ENCODE measurements around the gene ZBTB32.

ZBTB32 gene

DNA sequence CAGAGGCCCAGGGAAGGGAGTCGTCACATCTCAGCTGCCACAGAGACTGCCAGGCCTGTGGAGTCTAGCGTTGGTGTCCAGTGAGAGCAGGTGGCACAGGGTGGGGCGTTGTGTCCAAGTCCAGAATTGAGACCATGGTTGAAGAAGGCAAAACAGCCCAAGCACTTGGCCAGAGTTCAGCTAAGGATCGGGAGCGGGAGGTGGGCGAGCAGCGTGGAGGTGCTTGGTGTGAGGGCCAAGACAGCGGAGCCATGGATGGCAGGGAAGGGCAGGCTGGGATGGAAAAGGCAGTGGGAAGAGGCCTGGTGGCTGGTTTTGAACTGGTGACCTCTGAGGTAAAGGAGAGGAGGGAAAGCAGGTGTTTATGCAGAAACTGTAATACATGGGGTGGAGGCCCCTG lies 29.9 kb downstream of the ZBTB32 start:
- no peak for DNase-seq (ENCODE audit: extremely low read depth in 1 of 2, low read depth in 1 of 2)

DNA sequence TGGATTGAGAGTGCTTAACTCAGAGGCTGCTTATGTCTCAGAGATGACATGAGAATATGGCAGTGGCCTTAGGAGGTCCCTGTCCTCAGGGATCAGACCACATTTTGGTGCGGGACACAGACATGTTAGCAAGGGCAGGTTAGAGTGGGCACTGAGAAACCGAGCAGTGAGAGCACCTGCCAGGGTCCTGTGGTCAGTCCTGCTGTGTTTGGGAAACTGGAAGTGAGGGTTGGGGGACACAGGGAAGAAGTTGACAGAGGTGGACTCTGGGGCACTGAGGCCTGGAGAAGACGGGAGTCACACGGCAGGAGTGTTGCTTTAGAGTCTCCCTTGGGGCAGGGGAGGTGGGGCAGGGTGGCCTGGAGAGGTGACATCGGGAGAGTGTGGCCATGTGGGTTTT lies 30.5 kb downstream of the ZBTB32 start:
- no peak for DNase-seq (ENCODE audit: extremely low read depth in 1 of 2, low read depth in 1 of 2)

DNA sequence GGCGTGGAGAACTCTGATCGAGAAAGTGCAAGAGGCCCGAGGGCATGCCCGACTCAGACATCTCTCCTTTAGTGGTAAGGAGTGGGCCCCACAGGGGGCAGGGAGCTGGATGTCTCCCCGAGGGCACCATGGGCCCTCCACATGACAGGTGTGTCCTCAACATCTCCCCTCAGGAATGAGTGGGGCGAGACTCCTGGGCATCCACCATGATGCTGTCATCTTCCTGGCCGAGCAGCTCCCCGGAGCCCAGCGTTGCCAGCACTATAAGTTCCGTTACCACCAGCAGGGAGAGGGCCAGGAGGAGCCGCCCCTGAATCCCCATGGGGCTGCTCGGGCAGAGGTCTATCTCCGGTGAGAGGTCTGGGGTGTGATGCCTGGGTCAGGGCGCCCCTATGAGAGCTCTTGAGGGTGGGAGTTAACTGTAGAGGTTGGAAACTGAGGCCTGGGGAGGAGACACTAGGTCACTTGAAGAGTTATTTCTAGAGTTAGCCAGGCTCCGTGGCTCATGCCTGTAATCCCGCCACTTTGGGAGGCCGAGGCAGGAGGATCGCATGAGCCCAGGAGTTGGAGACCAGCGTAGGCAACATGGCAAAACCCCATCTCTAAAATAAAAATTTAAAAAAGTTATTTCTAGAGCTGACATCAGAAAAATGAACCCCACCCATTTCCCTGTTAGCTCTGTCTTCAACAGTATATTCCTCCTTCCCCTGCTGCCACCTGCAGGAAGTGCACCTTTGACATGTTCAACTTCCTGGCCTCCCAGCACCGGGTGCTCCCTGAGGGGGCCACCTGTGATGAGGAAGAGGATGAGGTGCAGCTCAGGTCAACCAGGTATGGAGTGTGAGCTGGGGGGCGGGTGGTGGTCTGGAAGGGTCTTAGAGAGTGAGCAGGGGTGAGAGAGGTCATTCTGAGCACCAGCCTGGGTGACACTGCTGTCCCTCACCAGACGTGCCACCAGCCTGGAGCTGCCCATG lies 32.8 kb downstream of the ZBTB32 start:
- DNase-seq (ENCODE audit: extremely low read depth in 1 of 2, low read depth in 1 of 2), result no peak

DNA sequence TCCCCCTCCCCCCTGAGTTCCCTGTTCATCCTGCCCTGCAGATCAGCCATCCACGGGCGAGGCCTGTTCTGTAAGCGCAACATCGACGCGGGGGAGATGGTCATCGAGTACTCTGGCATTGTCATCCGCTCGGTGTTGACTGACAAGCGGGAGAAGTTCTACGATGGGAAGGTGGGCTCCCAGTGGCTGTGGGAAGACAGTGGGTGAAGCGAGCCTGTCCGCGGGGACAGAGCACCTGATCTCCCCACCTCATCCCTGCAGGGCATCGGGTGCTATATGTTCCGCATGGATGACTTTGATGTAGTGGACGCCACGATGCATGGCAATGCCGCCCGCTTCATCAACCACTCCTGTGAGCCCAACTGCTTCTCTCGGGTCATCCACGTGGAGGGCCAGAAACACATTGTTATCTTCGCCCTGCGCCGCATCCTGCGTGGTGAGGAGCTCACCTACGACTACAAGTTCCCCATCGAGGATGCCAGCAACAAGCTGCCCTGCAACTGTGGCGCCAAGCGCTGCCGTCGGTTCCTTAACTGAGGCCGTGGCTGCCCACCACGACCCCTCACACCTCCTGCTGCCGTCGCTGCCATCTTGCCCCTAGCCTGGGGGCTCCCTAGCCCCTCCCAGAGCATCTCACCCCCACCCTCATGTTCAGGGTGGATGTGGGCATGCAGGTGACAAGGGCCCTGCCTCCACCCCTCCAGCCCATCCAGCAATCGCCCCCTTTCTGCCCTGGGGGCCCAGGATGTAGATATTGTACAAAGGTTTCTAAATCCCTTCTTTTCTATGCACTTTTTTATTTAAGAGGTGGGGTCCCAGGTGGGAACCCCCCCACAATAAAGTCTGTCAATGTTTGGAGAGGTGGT lies 33.9 kb downstream of the ZBTB32 start:
- no peak for DNase-seq (ENCODE audit: extremely low read depth in 1 of 2, low read depth in 1 of 2)

DNA sequence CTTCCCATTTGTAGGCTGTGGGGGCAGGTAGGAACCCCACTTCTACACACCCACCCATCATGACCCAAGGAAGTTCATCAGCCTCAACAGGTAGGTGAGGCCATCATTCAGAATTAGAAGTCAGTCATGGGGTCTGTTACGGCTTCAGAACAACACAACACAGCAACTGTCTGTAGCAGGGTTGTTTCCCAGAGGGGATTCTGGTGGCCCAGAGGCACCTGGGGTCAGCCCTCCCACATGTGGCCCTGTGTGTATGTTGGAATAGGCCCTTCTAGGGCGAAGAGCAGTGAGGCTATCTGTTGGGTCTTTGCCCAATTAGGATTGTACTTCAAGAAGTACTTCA lies 34.5 kb downstream of the ZBTB32 start:
- no peak for DNase-seq (ENCODE audit: extremely low read depth in 1 of 2, low read depth in 1 of 2)

DNA sequence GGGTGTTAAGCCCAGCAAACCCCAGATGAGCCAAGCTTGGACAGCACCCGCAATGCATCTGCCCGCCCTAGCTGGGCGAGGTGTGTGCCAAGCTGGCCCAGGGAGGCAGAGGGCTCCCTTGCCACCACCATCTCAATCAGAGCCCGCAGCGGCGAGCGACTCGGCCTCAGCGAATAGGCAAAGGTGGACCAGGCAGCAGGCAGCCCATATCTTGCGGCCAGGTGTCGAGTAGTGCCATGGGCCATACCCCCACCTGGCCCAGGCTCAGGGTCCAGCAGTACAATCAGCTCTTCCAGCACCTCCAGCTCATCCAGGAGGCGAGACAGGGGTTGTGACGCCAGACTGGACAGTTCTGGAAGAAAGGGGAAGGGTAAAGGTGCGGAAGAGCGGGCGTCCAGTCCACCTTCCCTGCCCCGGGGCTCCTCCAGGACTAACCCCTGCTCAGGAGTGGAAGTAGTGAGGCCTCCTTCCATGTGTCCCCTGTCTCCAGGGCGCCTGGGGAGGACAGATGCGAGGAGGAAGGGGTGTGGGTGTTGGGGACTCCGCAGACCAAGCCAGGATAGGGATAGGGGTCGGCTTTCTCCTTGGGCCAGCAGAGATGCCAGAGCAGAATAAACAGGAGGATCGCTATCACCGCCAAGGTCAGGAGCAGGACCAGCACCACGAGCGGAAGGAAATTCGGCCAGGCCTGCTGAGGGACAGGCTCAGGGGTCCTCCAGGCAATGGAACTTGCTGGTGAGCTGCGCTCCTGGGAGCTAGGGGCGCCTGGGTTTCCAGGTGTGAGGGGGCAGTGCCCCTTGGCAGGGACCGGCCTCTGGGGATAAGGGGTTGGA lies 35.1 kb downstream of the ZBTB32 start:
- no peak for DNase-seq (ENCODE audit: extremely low read depth in 1 of 2, low read depth in 1 of 2)

DNA sequence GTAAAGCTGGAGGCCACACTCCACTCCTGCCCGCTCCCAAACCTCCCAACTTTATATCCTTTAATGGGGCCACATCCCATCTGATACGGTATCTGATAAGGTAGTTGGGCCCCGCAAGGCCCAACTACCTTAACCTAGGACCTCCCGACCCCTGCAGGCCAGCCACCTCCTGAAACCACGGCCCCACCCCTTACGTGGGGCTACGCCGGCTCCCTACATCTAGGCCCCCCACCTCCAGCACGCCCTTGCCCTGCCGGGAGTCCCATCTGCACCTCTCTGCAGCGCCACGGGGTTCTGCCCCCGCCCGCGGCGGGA lies 35.7 kb downstream of the ZBTB32 start:
- DNase-seq (ENCODE audit: extremely low read depth in 1 of 2, low read depth in 1 of 2), result peak in 1 of 2 donors; percentile 41

DNA sequence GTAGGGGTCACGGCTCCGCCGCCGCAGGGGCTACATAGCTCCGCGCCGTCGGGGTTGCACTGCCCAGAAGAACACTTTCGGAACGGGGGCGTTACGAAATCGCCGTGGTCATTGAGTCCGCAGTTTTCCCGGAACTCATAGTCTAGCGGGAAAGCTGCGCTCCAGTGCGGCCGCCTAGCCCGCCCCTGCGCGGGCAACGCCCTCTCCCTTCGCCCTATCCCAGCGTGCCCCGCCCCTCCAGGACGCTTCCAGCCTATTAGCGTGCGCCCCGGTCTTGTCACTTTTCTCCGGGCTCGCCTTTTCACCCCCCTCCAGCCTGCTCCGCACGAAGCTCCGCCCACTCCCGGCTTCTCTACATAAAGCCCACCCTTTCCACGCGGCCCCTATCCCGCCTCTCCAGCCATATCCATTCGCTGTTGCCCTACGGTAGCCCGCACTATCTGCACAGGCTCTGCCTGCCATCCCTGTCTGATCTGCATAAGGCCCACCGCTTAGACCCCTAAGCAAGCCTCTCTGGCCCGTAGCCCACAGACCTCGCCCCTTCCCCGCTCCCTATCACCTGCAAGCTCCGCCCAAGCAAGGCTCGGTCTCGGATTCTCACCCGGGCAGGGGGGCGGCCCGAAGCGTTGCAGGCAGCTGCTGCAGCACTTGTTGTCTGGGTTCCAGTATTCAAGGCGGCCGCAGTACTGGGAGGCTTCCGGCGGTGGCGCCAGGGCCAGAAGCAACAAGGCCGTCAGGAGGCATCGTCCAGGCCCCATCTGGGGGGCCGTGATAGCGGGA lies 36.3 kb downstream of the ZBTB32 start:
- peak; percentile 95 to 98 for DNase-seq (ENCODE audit: extremely low read depth in 1 of 2, low read depth in 1 of 2)

DNA sequence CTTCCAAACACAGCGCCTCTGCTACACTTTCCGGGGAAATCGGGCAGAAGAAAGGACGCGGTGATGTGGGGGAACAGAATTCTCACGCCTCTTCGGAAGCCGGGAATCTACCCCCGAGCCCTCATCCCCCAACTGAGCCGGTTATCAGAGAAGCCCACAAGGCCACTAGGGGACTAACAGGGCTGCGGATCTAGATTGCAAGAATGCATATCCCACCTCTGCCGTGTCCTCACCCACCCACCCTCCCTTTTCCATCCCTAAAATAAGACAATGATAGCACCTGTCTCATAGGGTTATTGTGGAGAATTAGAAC lies 36.8 kb downstream of the ZBTB32 start:
- DNase-seq (ENCODE audit: extremely low read depth in 1 of 2, low read depth in 1 of 2), result no peak

DNA sequence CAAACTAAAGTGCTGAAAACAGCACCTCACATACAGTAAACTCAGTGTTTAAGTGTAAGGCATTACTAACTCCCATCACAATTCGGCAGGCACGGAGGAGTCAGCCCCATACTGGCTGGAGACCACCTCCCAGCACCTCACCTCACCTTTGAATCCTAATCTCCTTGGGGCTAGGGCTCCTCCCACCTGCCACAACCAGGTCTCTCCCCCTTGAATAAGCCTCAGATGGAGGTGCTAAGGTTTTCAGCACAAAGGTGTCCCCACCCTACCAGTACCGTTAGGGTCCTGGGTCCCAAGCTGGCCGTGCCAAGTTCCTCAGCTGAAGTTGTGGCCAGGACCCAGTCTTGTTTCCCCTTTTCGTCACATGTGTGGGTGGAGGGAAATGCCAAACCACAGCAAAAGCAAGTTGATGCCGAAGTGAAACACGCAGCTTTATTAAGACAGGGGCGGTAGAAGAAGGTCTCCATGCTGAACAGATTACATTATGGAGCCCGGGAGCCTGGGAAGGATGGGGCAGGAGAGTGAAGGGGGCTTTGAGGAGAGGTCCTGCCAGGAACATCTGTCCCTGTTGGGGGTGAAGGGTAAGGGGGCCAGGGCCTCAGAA lies 37.9 kb downstream of the ZBTB32 start, which contains the start of gene IGFLR1:
IGFLR1 (minus strand) TSS at position 332 of the 604 bp plus-strand sequence. CDS start 1,272 bp downstream, outside the sequence.
- peak; percentile 57 to 77 for DNase-seq (ENCODE audit: extremely low read depth in 1 of 2, low read depth in 1 of 2)

DNA sequence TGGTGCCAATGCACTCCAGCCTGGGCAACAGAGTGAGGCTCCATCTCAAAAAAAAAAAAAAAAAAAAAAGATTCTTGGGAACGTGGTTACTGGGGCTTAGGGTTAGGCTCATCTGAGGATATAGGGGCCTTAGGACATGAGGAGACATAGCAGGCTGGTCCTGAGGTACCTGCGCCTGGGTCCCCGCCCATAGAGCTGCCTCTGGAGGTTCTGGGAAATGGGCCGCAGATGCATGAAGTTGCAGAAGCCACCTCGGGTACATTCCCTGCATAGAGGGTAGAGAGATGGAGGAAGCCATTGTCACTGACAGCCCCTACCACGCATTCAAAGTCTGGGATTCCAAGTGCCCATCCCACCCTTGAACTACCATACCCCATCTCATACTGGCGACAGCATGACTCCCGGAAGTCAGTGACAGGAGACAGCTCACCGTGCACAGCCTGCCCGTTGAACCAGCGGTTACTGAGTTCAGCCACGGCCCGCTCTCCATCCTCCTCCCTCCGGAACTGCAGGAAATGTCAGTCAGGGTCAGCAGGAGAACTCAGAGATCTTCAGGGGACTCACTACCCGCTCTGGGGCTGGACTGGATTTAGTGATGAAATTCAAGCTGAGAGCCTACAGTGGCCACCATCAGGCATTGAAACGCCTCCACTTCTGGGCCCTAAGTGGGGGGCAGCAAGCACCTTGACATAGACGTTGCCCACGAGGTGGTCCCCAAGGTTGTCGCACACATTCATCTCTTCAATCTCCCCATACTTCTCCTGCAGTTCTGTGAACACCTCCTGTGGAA lies 39.5 kb downstream of the ZBTB32 start:
- DNase-seq (ENCODE audit: extremely low read depth in 1 of 2, low read depth in 1 of 2), result no peak

DNA sequence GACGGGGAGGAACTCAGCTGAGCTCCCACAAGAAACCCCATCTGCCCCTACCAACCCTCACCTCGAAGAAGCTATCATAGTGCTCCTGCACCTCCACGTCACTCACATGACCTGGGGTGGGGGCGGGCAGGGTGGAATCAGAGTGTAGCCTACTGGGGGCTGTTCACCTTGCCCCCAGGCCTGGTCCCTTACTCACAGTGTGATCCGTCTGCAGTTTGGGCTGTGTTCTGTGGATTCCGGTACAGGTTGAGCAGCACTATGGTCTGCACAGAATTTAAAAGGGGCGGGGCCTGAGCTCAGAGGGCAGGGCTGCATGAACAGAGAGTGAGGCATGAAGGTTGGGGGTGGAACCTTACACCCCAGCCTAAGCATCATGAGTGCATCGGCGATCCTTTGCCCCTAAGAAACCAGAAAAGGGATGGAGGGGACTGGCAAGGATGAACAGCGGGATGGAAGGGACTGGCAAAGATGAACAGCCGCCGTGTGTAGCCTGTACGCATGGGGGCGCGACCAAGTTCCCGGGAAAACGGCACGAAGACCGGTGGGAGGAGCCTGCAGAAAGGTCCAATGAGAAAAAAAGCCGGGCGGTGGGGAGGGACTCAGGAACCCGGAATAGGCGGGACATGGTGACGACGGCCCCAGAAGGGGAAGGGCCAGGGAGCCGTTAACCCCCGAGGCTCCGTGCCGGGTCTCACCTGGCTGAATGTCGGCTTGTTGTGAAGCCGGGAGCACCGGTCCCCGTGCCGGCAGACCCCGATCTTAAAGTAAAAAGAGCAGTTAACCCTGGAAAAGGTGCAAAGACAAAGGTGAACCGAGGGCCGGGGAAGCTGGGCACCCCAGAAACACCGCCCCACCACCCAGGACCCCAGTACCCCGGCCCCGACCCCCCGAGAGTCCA lies 40.3 kb downstream of the ZBTB32 start:
- peak; percentile 80 to 92 for DNase-seq (ENCODE audit: extremely low read depth in 1 of 2, low read depth in 1 of 2)

DNA sequence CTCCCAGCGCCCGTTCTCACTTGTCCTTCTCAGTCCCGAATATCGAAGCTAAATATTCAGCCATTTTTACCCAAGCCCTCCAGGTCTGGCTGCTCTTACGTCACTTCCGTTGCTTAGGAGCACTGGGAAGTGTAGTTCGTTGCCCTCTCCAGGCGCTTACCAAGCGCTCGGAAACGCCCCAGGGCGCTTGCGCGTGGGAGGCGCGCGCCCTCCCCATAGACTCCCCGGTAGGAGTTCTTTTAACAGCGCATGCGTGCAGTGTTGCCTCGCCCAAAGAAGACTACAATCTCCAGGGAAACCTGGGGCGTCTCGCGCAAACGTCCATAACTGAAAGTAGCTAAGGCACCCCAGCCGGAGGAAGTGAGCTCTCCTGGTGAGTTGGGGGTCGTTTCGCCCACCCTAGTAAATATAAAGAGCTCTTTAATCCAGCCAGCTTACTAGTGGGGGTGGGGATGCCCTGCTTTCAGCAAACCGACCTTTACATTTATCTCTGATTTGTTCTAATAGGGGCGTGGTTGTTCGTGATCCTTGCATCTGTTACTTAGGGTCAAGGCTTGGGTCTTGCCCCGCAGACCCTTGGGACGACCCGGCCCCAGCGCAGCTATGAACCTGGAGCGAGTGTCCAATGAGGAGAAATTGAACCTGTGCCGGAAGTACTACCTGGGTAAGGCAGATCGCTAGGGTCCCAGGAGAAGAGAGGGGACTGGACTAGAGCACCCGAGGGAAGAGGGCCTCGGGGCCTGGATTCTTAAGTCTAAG lies 41.1 kb downstream of the ZBTB32 start, which contains the start of the genes PSENEN and U2AF1L4:
PSENEN (plus strand) TSS at position 324 of the 759 bp plus-strand sequence; CDS start at position 604, 280 bp downstream.
U2AF1L4 (minus strand) TSS at position 91 of the 759 bp plus-strand sequence; CDS start at position 64, 27 bp downstream.
- peak; percentile 91 to 95 for DNase-seq (ENCODE audit: extremely low read depth in 1 of 2, low read depth in 1 of 2)

DNA sequence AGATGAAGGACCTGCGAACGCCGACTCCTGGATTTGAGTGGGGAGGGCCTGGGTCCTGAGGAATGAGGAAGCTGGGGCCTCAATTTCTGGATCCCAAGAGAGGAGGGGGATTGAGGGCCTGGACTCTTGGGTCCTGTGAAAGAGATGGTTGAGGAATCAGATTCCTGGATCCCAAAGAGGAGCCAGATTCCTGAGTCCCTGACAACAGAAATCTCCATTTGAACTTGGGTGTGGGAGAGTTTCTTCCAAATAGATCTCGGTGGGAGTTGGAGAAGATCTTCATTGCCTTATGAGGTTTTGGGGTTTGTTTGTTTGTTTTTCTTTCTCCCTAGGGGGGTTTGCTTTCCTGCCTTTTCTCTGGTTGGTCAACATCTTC lies 41.7 kb downstream of the ZBTB32 start:
- no peak for DNase-seq (ENCODE audit: extremely low read depth in 1 of 2, low read depth in 1 of 2)

DNA sequence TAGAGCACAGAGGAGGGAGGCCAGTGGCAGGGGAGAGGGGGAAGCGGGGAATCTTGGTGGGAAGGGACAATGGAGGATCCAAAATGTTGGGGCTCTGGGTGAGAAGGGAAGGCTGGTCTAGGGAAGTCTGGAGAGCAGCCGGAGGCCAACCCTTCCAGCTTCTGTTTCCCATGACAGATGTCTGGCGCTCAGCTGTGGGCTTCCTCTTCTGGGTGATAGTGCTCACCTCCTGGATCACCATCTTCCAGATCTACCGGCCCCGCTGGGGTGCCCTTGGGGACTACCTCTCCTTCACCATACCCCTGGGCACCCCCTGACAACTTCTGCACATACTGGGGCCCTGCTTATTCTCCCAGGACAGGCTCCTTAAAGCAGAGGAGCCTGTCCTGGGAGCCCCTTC lies 42.2 kb downstream of the ZBTB32 start:
- no peak for DNase-seq (ENCODE audit: extremely low read depth in 1 of 2, low read depth in 1 of 2)

DNA sequence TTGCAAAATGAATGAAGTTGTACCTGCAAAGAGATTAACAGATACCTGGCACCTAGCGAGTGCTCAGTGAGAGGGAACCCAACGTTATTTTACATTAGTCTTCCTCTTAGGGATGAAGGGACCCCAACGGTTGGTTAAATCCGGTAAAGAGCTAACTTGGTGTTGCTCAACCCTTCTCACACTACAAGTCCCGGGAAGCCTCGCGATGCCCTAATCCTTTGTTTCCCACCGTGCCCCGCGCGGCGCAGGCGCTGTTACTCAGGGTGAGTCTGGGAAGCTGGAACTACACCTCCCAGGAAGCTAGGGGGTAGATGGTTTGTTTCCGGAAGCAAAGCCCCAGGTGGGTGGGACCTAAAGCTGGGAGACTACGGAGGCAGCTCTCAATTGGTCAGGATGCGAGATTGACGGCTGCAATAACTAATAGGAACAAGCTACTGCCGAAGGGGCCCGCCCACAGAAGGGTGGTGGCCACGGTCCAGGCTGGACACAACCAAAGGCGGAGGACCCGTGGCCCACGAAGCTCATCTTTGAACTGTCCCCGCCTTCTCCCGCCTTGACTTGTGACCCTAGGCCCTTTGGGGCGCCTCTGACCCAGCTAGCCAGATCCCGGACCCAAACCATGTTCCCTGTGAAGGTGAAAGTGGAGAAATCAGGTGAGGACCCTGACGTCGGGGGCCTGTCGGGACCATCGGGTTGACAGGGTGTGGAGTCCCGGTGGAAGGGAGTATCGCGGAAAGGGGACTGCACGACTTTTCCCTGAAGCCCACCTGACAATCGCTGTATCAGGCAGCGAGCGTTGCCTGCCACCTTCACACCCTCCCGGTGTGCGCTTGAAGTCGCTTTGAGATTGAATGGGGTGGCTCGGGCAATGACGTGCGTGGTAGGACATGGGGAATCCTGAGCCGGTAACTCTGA lies 44.0 kb downstream of the ZBTB32 start, which contains the start of gene LIN37:
LIN37 (plus strand) TSS at position 471 of the 915 bp plus-strand sequence; CDS start at position 620, 149 bp downstream.
- DNase-seq (ENCODE audit: extremely low read depth in 1 of 2, low read depth in 1 of 2), result peak; percentile 96 to 98

Data from stimulated activated CD8-positive, alpha-beta memory T cell treated with anti-CD3 and anti-CD28 coated beads, Interleukin-7, amount 100 ng/mL, for 48 hours (primary cell).